Uterus (tissue), 2 donors: ENCODE measurements around the gene MSI2.

Experiments used
- CTCF ChIP-seq, 4 experiments: fragments of 200-600 bp in 2 of 4; fragments of 450-650 bp in 2 of 4; sonication (generic) in 2 of 4; IDR thresholded peaks; one replicate each; pipeline ENCODE4 v1.5.1; 2016 to 2019; ENCODE audit warnings: antibody characterized with exemption in 4 of 4, mild to moderate bottlenecking in 2 of 4, moderate library complexity in 1 of 4
- POLR2A ChIP-seq, 2 donors: fragments of 450-650 bp; IDR thresholded peaks; one replicate each; pipeline ENCODE4 v1.6.1; 2016; ENCODE audit warnings: antibody characterized with exemption in 2 of 2, mild to moderate bottlenecking in 1 of 2, moderate library complexity in 1 of 2

DNA sequence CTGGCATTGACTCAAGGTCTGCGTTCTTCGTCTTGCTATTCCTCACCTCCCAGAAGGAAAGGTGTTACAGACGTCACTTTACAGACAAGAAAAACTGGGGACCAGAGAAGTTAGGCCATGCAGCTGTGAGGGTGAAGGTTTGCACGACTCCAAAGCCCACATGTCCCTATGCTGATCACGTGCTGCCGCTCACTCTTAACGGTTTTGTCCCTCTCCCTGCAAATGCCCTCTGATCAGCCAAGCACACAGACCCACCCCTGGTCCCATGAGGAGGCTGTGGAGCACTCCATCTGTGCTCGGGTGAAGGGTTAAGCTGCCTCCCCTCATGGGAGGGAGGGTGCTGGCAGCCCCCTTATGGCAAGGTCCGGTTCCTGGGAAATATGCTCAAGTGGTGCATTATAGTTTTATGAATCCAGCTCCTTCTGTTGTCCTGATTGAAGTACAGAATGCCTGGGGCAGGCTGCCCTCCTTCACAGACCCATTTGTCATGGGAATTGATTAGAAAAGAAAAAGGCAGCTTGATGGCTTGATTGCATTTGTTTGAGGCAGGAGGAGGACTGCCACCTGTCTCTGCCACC is 470.0 kb downstream of the MSI2 start:
- TF ChIP-seq CTCF (IDR thresholded peaks at IDR 0.05) = no peak
- TF ChIP-seq POLR2A (IDR thresholded peaks at IDR 0.05) = no peak
